K562 (cell line): ENCODE measurements around the gene LRRTM4. TPM values are rescaled to one million over a fixed set of nuclear protein-coding genes. Genes with fewer than 3 reads are reported as not detected.
A peak's percentile ranks its signal among the peaks of the same experiment; 100 is the strongest.

ENCODE experiments used
- ATAC-seq: fragments of 200-7000 bp; cut with Tn5 transposase; 3 replicates; pipeline ENCODE4 v1.9.1; 2020; ENCODE audit warnings: moderate library complexity
- BruUV-seq: library from RNA; stranded (reverse); fragments of 400-500 nt; replicated peaks from 2 replicates; lab custom pipeline; 2021; lab: Mats Ljungman, UMichigan
- CTCF ChIA-PET: fragments of 300-600 bp; formaldehyde crosslinking; extraction: SDS; loops from one replicate; lab custom pipeline; 2021; ENCODE audit warnings: low intra/inter-chr PET ratio; lab: Yijun Ruan, JAX
- POLR2A ChIA-PET: fragments of 300-600, 350-650 bp; sonication (Branson Sonifier 250); formaldehyde crosslinking; extraction: SDS; loops from one replicate; lab custom pipeline; 2021; ENCODE audit warnings: antibody characterized with exemption, inconsistent platforms; lab: Yijun Ruan, JAX
- DNase-seq, 4 experiments: peaks; one replicate each; pipeline versions ENCODE4 v3.0.0 to v3.0.0-alpha.2; 2011 to 2018; ENCODE audit warnings: low spot score in 3 of 4, mixed read lengths in 3 of 4; ENCODE audit errors: extremely low read depth in 1 of 4
- FAIRE-seq: peaks from 2 replicates; lab custom pipeline; 2011; peaks lifted over from hg19 to GRCh38; lab: Jason Lieb, UNC
- H2AFZ ChIP-seq: 2 replicates; pipeline ENCODE4 v1.6.0; 2011; ENCODE audit warnings: low read depth, low read length, control low read depth, inconsistent platforms
- H3K27ac ChIP-seq: fragments of 200-600 bp; 3 replicates; pipeline ENCODE4 v1.8.0; 2011; ENCODE audit warnings: low read depth, mild to moderate bottlenecking, control low read depth, inconsistent platforms, low read length, moderate library complexity, mixed read lengths; ENCODE audit errors: extremely low read depth
- H3K27me3 ChIP-seq, 2 experiments: fragments of 300-600 bp in 1 of 2; 2 replicates in 1 of 2; 3 replicates in 1 of 2; pipeline versions ENCODE4 v1.6.0 to v1.8.0; 2011; ENCODE audit warnings: inconsistent platforms in 2 of 2, low read length in 2 of 2, mild to moderate bottlenecking in 1 of 2, mixed read lengths in 1 of 2, moderate library complexity in 1 of 2; ENCODE audit not compliant: control insufficient read depth in 2 of 2, insufficient read depth in 2 of 2
- H3K36me3 ChIP-seq: fragments of 300-600 bp; 3 replicates; pipeline ENCODE4 v1.8.0; 2011; ENCODE audit warnings: mild to moderate bottlenecking, low read length, inconsistent platforms; ENCODE audit not compliant: control insufficient read depth, insufficient read depth
- H3K4me1 ChIP-seq, 2 experiments: fragments of 200-600 bp in 1 of 2; replicated peaks in 1 of 2; 2 replicates in 1 of 2; 3 replicates in 1 of 2; pipeline versions ENCODE4 v1.5.1 to v1.8.0; 2011; ENCODE audit warnings: inconsistent platforms in 2 of 2, low read length in 2 of 2, mild to moderate bottlenecking in 1 of 2, mixed read lengths in 1 of 2, moderate library complexity in 1 of 2; ENCODE audit not compliant: control insufficient read depth in 2 of 2, insufficient read depth in 2 of 2
- H3K4me2 ChIP-seq: 2 replicates; pipeline ENCODE4 v1.6.1; 2011; ENCODE audit warnings: low read length, control low read depth, inconsistent platforms, mixed read lengths; ENCODE audit not compliant: insufficient read depth
- H3K4me3 ChIP-seq: fragments of 200-600 bp; sonication (generic), shearing (Covaris generic); 2 replicates; pipeline ENCODE4 v1.5.1; 2016; ENCODE audit warnings: control low read depth, inconsistent platforms
- H3K79me2 ChIP-seq: fragments of 200-600 bp; 3 replicates; pipeline ENCODE4 v1.8.0; 2011; ENCODE audit warnings: low read length, inconsistent platforms; ENCODE audit not compliant: control insufficient read depth, insufficient read depth
- H3K9ac ChIP-seq, 2 experiments: 2 replicates each; pipeline versions ENCODE4 v1.6.0 to v1.6.1; 2011; ENCODE audit warnings: low read depth in 2 of 2, low read length in 2 of 2, control low read depth in 1 of 2, inconsistent platforms in 1 of 2, mild to moderate bottlenecking in 1 of 2, mixed read lengths in 1 of 2; ENCODE audit not compliant: insufficient read depth in 1 of 2
- H3K9me1 ChIP-seq: one replicate; pipeline ENCODE4 v1.6.0; 2011; ENCODE audit warnings: inconsistent platforms, mild to moderate bottlenecking, low read length, moderate library complexity; ENCODE audit not compliant: control insufficient read depth, insufficient read depth
- H3K9me3 ChIP-seq: replicated peaks from 2 replicates; pipeline ENCODE4 v1.5.1; 2011; ENCODE audit warnings: low read depth, low read length, inconsistent platforms; ENCODE audit not compliant: control insufficient read depth, insufficient read depth
- H4K20me1 ChIP-seq: replicated peaks from 2 replicates; pipeline ENCODE4 v1.6.1; 2011; ENCODE audit warnings: low read length, inconsistent platforms, mixed read lengths; ENCODE audit not compliant: control insufficient read depth, insufficient read depth
- BRD9 ChIP-seq: fragments of 450-650 bp; IDR thresholded peaks from 2 replicates; pipeline ENCODE4 v1.6.1; 2018; ENCODE audit warnings: low read depth; ENCODE audit not compliant: partially characterized antibody
- CREB5 ChIP-seq: fragments of 250-450 bp; sonication (Bioruptor Pico); IDR thresholded peaks from 2 replicates; pipeline ENCODE4 v1.5.0; 2020; ENCODE audit warnings: mild to moderate bottlenecking
- ESRRB ChIP-seq: fragments of 250-450 bp; sonication (Bioruptor Pico); IDR thresholded peaks from 2 replicates; pipeline ENCODE4 v1.5.0; 2020; ENCODE audit warnings: mild to moderate bottlenecking, moderate library complexity, borderline replicate concordance
- GTF2E2 ChIP-seq: fragments of 200-800 bp; sonication (Bioruptor generic); IDR thresholded peaks from 2 replicates; pipeline ENCODE4 v1.6.1; 2016; ENCODE audit warnings: missing genetic modification characterization, missing compliant biosample characterization
- PHF8 ChIP-seq: fragments of 200-600 bp; sonication (generic); IDR thresholded peaks from 2 replicates; pipeline ENCODE4 v1.6.1; 2012; ENCODE audit warnings: mixed run types, mild to moderate bottlenecking, inconsistent platforms, low read length, moderate library complexity, borderline replicate concordance
- PTTG1 ChIP-seq: fragments of 450-650 bp; IDR thresholded peaks from 2 replicates; pipeline ENCODE4 v1.6.1; 2016; ENCODE audit warnings: low read depth, mild to moderate bottlenecking, missing genetic modification characterization, missing compliant biosample characterization
- WGBS: fragments of 100-300 bp; shearing (Covaris generic); methylation state at CpG from one replicate; pipeline ENCODE4 v1.1.6; 2016; ENCODE audit warnings: low coverage, mixed read lengths; ENCODE audit not compliant: insufficient coverage; ENCODE audit errors: missing lambda C conversion rate; 5-methylcytosine and 5-hydroxymethylcytosine counted together
- in situ Hi-C: fragments of 300-500 bp; cut with MboI; formaldehyde crosslinking; loops from 4 replicates; pipeline ENCODE4 v1.15.0; 2018; ENCODE audit warnings: inconsistent platforms, mixed read lengths
- intact Hi-C: fragments of 100-400 bp; cut with micrococcal nuclease; formaldehyde crosslinking; loops from 2 replicates; pipeline ENCODE4 v1.14.2; 2022
- polyA plus RNA-seq, 8 experiments: library from polyadenylated mRNA; depleted of rRNA in 4 of 8; stranded (reverse) in 5 of 8; unstranded in 3 of 8; fragments of >200 nt; fragmentation: Nextera tagmentation in 2 of 8; fragmentation: Illumina TruSeq in 1 of 8; extraction: Ambion mirVana in 2 of 8; extraction: Trizol in 1 of 8; gene quantifications; 2 replicates each; pipeline versions ENCODE4 v1.2.1 to v1.2.3, GENCODE V29; 2011 to 2014; ENCODE audit warnings: inconsistent platforms in 1 of 8, missing spikeins in 1 of 8
- total RNA-seq, 7 experiments: library from RNA; depleted of rRNA in 6 of 7; stranded (reverse); fragments of >200 nt in 6 of 7; fragmentation: Illumina TruSeq in 2 of 7; extraction: Trizol in 2 of 7; gene quantifications; 2 replicates each; pipeline versions ENCODE4 v1.2.1 to v1.2.3, GENCODE V29; 2011 to 2021; ENCODE audit warnings: low replicate concordance in 1 of 7

The LRRTM4 gene
- total and polyA plus RNA-seq, 9 of the 15 experiments (the other 6 are each of a cell fraction or from before 2014, with no cell fraction given), result 0.04 TPM; not detected in 6

GRCh38 chr2:77121518-77121917 is 400.7 kb downstream of the LRRTM4 start:
- no peak overlapping the region for H3K4me3 ChIP-seq
- H3K27me3 ChIP-seq, result no peaks in the 10 kb centered on the region
- H4K20me1 ChIP-seq, result no peaks in the 10 kb centered on the region
- no peaks in the 10 kb centered on the region for H3K79me2 ChIP-seq
- no peak overlapping the region for H3K4me2 ChIP-seq
- no peak for ATAC-seq
- FAIRE-seq, result no peak
- CTCF ChIA-PET, result interaction anchor here (0.7 kb wide), 1 partner anchor 1716 kb away, joined by 3 read pairs; no protein-coding TSS in a partner anchor
- intact Hi-C loops, result no loop called here
- H2AFZ ChIP-seq, result no peak overlapping the region
- H3K9ac ChIP-seq, result no peak overlapping the region
- H3K9me3 ChIP-seq, result no peaks in the 10 kb centered on the region; the same call in none of the 2 replicates
- no TSS peak for BruUV-seq
- POLR2A ChIA-PET, result no interaction called here
- no peaks in the 10 kb centered on the region for H3K4me1 ChIP-seq
- no peaks in the 10 kb centered on the region for H3K36me3 ChIP-seq
- 0% methylated on average over 3 of the region's 3 CpGs for WGBS
- no peak for DNase-seq
- H3K9me1 ChIP-seq, result no peaks in the 10 kb centered on the region
- no peak overlapping the region for H3K27ac ChIP-seq
- in situ Hi-C loops, result no loop called here
- TF ChIP-seq PHF8, result 0 out of 2 replicates have a peak, but pooled peaks have one; percentile 17
- TF ChIP-seq CREB5 (CRISPR knock-in tag), result no peak
- TF ChIP-seq PTTG1, result no peak
- TF ChIP-seq BRD9, result no peak
- no peak for TF ChIP-seq GTF2E2
- TF ChIP-seq ESRRB (CRISPR knock-in tag), result no peak
- TF ChIP-seq, all 486 proteins: peak for 1
